GM12878 (cell line): Measurements from ENCODE around the gene CHRNE. TPM values are rescaled to one million over a fixed set of nuclear protein-coding genes. Genes with fewer than 3 reads are reported as not detected.

ENCODE experiments used
- ATAC-seq: fragments of 200-7000 bp; cut with Tn5 transposase; 3 replicates; pipeline ENCODE4 v1.9.1; 2020; ENCODE audit warnings: mild to moderate bottlenecking, moderate library complexity
- BruUV-seq: library from RNA; stranded (reverse); fragments of 400-500 nt; replicated peaks from 2 replicates; lab custom pipeline; 2021; lab: Mats Ljungman, UMichigan
- CTCF ChIA-PET: fragments of 300-600 bp; sonication (Branson Sonifier 250); formaldehyde crosslinking; extraction: SDS; loops from one replicate; lab custom pipeline; 2021; ENCODE audit warnings: inconsistent platforms; lab: Yijun Ruan, JAX
- POLR2A ChIA-PET: fragments of 350-600 bp; formaldehyde crosslinking; extraction: SDS; loops from one replicate; lab custom pipeline; 2021; ENCODE audit warnings: inconsistent platforms; lab: Charles Lee
- RAD21 ChIA-PET: fragments of 300-600 bp; sonication (Branson Sonifier 250); formaldehyde crosslinking; loops from one replicate; lab custom pipeline; 2023; ENCODE audit warnings: antibody characterized with exemption; ENCODE audit not compliant: unreplicated experiment; lab: Charles Lee
- SMC1A ChIA-PET: fragments of 300-600 bp; sonication (Branson Sonifier 250); formaldehyde crosslinking; loops from one replicate; lab custom pipeline; 2023; ENCODE audit not compliant: unreplicated experiment, uncharacterized antibody; lab: Charles Lee
- DNase-seq: peaks from one replicate; pipeline ENCODE4 v3.0.0-alpha.2; 2011; ENCODE audit warnings: low read depth, low spot score
- FAIRE-seq: peaks from 3 replicates; lab custom pipeline; 2011; peaks lifted over from hg19 to GRCh38; lab: Jason Lieb, UNC
- H2AFZ ChIP-seq: 2 replicates; pipeline ENCODE4 v1.6.0; 2011; ENCODE audit warnings: low read depth, low read length, control low read depth; ENCODE audit not compliant: control insufficient read depth
- H3K27ac ChIP-seq: 2 replicates; pipeline ENCODE4 v1.5.1; 2011; ENCODE audit warnings: control low read depth; ENCODE audit not compliant: control insufficient read depth, insufficient read depth
- H3K27me3 ChIP-seq, 2 experiments: replicated peaks in 1 of 2; 2 replicates each; pipeline versions ENCODE4 v1.6.0 to v1.6.1; 2011; ENCODE audit warnings: low read length in 1 of 2; ENCODE audit not compliant: control insufficient read depth in 2 of 2, insufficient read depth in 2 of 2
- H3K36me3 ChIP-seq, 2 experiments: 2 replicates each; pipeline ENCODE4 v1.5.1; 2011; ENCODE audit warnings: low read length in 1 of 2; ENCODE audit not compliant: control insufficient read depth in 2 of 2, insufficient read depth in 2 of 2
- H3K4me1 ChIP-seq: 2 replicates; pipeline ENCODE4 v1.6.1; 2011; ENCODE audit warnings: mild to moderate bottlenecking, low read length, moderate library complexity, mixed read lengths; ENCODE audit not compliant: control insufficient read depth, insufficient read depth
- H3K4me2 ChIP-seq: 2 replicates; pipeline ENCODE4 v1.6.0; 2011; ENCODE audit warnings: control low read depth; ENCODE audit not compliant: control insufficient read depth, insufficient read depth
- H3K4me3 ChIP-seq: fragments of 200-600 bp; sonication (generic); 2 replicates; pipeline ENCODE4 v1.5.1; 2016
- H3K79me2 ChIP-seq: 2 replicates; pipeline ENCODE4 v1.6.0; 2011; ENCODE audit warnings: low read length; ENCODE audit not compliant: control insufficient read depth, insufficient read depth
- H3K9ac ChIP-seq: 2 replicates; pipeline ENCODE4 v1.8.0; 2011; ENCODE audit warnings: low read length, control low read depth, mixed read lengths; ENCODE audit not compliant: control insufficient read depth, insufficient read depth
- H3K9me3 ChIP-seq: replicated peaks from 3 replicates; pipeline ENCODE4 v1.5.1; 2011; ENCODE audit warnings: mild to moderate bottlenecking, low read length; ENCODE audit not compliant: control insufficient read depth, insufficient read depth
- H4K20me1 ChIP-seq: 2 replicates; pipeline ENCODE4 v1.6.0; 2011; ENCODE audit not compliant: control insufficient read depth, insufficient read depth
- BACH1 ChIP-seq: fragments of 450-650 bp; IDR thresholded peaks from 2 replicates; pipeline ENCODE4 v1.6.1; 2017; ENCODE audit warnings: mild to moderate bottlenecking, borderline replicate concordance
- JUND ChIP-seq: IDR thresholded peaks from 2 replicates; pipeline ENCODE4 v1.6.1; 2012; ENCODE audit warnings: low read depth, mild to moderate bottlenecking, low read length, improper control_type of control experiment, moderate library complexity
- MXI1 ChIP-seq: fragments of 150-350 bp; IDR thresholded peaks from 2 replicates; pipeline ENCODE4 v1.6.1; 2011; ENCODE audit warnings: low read depth, mild to moderate bottlenecking, inconsistent platforms, low read length, improper control_type of control experiment
- NRF1 ChIP-seq: conservative IDR thresholded peaks from 2 replicates; pipeline ENCODE4 v1.6.1; 2011; ENCODE audit warnings: mild to moderate bottlenecking, low read depth, low read length, improper control_type of control experiment
- RFX5 ChIP-seq: IDR thresholded peaks from 2 replicates; pipeline ENCODE4 v1.6.1; 2011; ENCODE audit warnings: low read depth, low read length, improper control_type of control experiment
- SMAD1 ChIP-seq: fragments of 450-650 bp; IDR thresholded peaks from 2 replicates; pipeline ENCODE4 v1.6.1; 2018; ENCODE audit warnings: mild to moderate bottlenecking, low read depth; ENCODE audit not compliant: partially characterized antibody
- TBL1XR1 ChIP-seq: IDR thresholded peaks from 2 replicates; pipeline ENCODE4 v1.6.1; 2012; ENCODE audit warnings: low read depth, low read length, improper control_type of control experiment
- WGBS: methylation state at CpG from one replicate; pipeline ENCODE4 v1.1.6; 2016; ENCODE audit warnings: low lambda C conversion rate; ENCODE audit not compliant: insufficient replicate concordance, insufficient coverage; ENCODE audit errors: missing lambda C conversion rate; 5-methylcytosine and 5-hydroxymethylcytosine counted together
- in situ Hi-C: fragments of 300-500 bp; cut with MboI; formaldehyde crosslinking; loops from 9 replicates; pipeline ENCODE4 v1.14.3; 2018; ENCODE audit warnings: mixed read lengths
- intact Hi-C: fragments of 100-400 bp; cut with micrococcal nuclease; formaldehyde crosslinking; loops from one replicate; pipeline ENCODE4 v1.14.2; 2022; ENCODE audit not compliant: unreplicated experiment
- polyA plus RNA-seq, 11 experiments: library from polyadenylated mRNA; depleted of rRNA in 4 of 11; unstranded in 6 of 11; stranded (reverse) in 5 of 11; fragments of >200 nt; fragmentation: Nextera tagmentation in 4 of 11; fragmentation: Illumina TruSeq in 1 of 11; extraction: Ambion mirVana in 4 of 11; extraction: Trizol in 1 of 11; gene quantifications; 1 replicate in 1 of 11; 2 replicates in 10 of 11; pipeline versions ENCODE4 v1.2.1 to v1.2.3, GENCODE V29; 2011 to 2016; ENCODE audit warnings: inconsistent platforms in 2 of 11, missing spikeins in 2 of 11, low read depth in 1 of 11
- total RNA-seq, 4 experiments: library from RNA; depleted of rRNA in 3 of 4; stranded (reverse); fragments of >200 nt in 3 of 4; fragmentation: Illumina TruSeq in 1 of 4; extraction: Trizol in 1 of 4; gene quantifications; 2 replicates each; pipeline versions ENCODE4 v1.2.1 to v1.2.3, GENCODE V29; 2013 to 2021
- TF ChIP-seq, protein P1 (sequence below): fragments of 450-650 bp; IDR thresholded peaks from 2 replicates; pipeline ENCODE4 v1.6.1; 2017; ENCODE audit warnings: mild to moderate bottlenecking, low read depth, inconsistent platforms; ENCODE audit not compliant: poor library complexity, severe bottlenecking
- TF ChIP-seq, protein P2 (sequence below): fragments of 450-650 bp; formaldehyde crosslinking; IDR thresholded peaks from 2 replicates; pipeline ENCODE4 v1.4.0; 2022; ENCODE audit warnings: mild to moderate bottlenecking, moderate library complexity
- TF ChIP-seq, protein P3 (sequence below): fragments of 450-650 bp; IDR thresholded peaks from 2 replicates; pipeline ENCODE4 v1.6.1; 2016; ENCODE audit warnings: mild to moderate bottlenecking
- TF ChIP-seq, protein P4 (sequence below): IDR thresholded peaks from 2 replicates; pipeline ENCODE4 v1.6.1; 2011; ENCODE audit warnings: low read depth, low read length, improper control_type of control experiment, borderline replicate concordance

The CHRNE gene
- total and polyA plus RNA-seq, 10 of the 15 experiments (the other 5 are each of a cell fraction or from before 2014, with no cell fraction given), result 0.05 to 0.11 (median 0.08) TPM; not detected in 6

DNA sequence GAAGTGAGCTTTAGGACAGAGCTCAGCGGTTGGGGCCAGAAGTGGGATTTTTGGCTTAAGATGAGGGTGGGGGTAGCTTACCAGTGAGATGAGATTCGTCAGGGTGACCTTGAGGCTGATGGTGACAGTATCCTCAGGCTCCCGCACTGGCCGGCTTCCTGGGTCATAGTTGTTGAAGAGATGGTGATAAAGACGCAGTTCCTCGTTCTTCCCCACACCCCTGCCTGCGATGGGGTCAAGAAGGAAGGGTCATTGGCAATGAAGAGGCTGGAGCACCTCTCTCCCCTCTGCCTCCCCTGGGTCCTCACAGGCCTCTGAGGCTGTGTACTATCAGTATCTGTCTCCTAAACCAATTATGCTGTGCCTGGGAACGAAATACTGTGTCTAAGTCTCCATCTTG is 358 bp downstream of the CHRNE start (continued):
- TF ChIP-seq, protein P1, sequence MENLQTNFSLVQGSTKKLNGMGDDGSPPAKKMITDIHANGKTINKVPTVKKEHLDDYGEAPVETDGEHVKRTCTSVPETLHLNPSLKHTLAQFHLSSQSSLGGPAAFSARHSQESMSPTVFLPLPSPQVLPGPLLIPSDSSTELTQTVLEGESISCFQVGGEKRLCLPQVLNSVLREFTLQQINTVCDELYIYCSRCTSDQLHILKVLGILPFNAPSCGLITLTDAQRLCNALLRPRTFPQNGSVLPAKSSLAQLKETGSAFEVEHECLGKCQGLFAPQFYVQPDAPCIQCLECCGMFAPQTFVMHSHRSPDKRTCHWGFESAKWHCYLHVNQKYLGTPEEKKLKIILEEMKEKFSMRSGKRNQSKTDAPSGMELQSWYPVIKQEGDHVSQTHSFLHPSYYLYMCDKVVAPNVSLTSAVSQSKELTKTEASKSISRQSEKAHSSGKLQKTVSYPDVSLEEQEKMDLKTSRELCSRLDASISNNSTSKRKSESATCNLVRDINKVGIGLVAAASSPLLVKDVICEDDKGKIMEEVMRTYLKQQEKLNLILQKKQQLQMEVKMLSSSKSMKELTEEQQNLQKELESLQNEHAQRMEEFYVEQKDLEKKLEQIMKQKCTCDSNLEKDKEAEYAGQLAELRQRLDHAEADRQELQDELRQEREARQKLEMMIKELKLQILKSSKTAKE, result no peak
- TF ChIP-seq, protein P2, sequence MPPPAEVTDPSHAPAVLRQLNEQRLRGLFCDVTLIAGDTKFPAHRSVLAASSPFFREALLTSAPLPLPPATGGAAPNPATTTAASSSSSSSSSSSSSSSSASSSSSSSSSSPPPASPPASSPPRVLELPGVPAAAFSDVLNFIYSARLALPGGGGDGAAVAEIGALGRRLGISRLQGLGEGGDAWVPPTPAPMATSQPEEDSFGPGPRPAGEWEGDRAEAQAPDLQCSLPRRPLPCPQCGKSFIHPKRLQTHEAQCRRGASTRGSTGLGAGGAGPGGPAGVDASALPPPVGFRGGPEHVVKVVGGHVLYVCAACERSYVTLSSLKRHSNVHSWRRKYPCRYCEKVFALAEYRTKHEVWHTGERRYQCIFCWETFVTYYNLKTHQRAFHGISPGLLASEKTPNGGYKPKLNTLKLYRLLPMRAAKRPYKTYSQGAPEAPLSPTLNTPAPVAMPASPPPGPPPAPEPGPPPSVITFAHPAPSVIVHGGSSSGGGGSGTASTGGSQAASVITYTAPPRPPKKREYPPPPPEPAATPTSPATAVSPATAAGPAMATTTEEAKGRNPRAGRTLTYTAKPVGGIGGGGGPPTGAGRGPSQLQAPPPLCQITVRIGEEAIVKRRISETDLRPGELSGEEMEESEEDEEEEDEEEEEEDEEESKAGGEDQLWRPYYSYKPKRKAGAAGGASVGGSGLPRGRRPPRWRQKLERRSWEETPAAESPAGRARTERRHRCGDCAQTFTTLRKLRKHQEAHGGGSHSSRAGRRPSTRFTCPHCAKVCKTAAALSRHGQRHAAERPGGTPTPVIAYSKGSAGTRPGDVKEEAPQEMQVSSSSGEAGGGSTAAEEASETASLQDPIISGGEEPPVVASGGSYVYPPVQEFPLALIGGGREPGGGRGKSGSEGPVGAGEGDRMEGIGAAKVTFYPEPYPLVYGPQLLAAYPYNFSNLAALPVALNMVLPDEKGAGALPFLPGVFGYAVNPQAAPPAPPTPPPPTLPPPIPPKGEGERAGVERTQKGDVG (CRISPR knock-in tag), result no peak
- no peak for TF ChIP-seq TBL1XR1

DNA sequence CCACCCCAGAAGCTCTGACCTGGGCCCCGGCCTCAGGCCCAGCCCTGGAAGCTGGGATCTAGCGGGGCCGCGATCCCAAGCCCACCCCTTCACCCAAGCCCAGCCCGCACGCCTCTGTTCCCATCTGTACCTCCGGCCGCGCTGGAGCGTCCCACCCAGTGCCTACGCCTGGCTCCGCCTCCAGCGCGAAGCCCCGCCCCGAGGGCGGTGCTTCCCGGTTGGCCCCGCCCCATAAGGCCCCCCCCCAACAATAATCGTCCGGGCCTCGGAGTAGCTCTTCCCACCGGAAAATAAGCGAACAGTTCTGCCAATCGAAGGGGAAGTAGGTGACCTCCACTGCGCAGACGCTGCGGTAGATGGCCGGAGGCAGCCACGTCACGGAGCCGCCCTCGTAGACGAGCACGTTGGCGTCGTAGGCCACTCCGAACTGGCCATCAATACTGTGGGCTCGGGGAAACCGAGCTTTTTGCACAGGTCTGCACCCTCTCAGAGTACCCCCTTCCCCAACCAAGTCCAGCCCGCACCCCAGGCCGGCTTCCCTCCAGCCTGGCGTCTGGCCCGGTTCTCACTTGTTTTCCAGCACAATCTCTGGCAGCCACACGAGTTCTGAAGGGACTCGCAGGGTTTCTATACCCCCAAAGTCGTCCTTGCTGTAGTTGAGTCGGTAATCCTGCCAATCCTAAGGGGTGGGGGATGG is 1.1 kb downstream of the CHRNE start:
- in situ Hi-C loops (no loop called here), intact Hi-C loops (loop anchor here (5.0 kb wide), 1 partner anchor 169 kb away; the partner anchor contains the start of gene MED11)
- DNase-seq, result no peak
- Histone ChIP-seq H3K4me1 (peaks cover 20% of the 10 kb centered on the region), H3K27me3 (no peaks in the 10 kb centered on the region; a peak in 2 of 4 replicates), H3K36me3 (no peaks in the 10 kb centered on the region; a peak in 2 of 4 replicates), H3K27ac (no peak overlapping the region), H4K20me1 (no peaks in the 10 kb centered on the region), H3K9me3 (no peaks in the 10 kb centered on the region; the same call in 2 of the 3 replicates), H3K9ac (no peak overlapping the region), H2AFZ (no peak overlapping the region), H3K4me2 (no peak overlapping the region), H3K79me2 (no peaks in the 10 kb centered on the region), H3K4me3 (no peak overlapping the region)
- no TSS peak for BruUV-seq
- no peak for ATAC-seq
- ChIA-PET CTCF (interaction anchor here (1.0 to 3.0 kb wide), 5 partner anchors 8 to 333 kb away, joined by 3 to 11 read pairs (median 10); partner anchors contain the start of genes ARRB2 and SPAG7), RAD21 (interaction anchor here (0.9 kb wide), 1 partner anchor 192 kb away, joined by 5 read pairs; the partner anchor contains the start of gene ARRB2), POLR2A (interaction anchor here (0.6 kb wide), 1 partner anchor 62 kb away, joined by 6 read pairs; no protein-coding TSS in a partner anchor), SMC1A (interaction anchor here (1.5 to 1.6 kb wide), 2 partner anchors 65 to 265 kb away, joined by 4 read pairs; no protein-coding TSS in a partner anchor)
- WGBS, result 71% methylated on average over 35 of the region's 48 CpGs
- no peak for FAIRE-seq
- no peak for TF ChIP-seq RFX5
- no peak for TF ChIP-seq NRF1
- TF ChIP-seq, protein P3, sequence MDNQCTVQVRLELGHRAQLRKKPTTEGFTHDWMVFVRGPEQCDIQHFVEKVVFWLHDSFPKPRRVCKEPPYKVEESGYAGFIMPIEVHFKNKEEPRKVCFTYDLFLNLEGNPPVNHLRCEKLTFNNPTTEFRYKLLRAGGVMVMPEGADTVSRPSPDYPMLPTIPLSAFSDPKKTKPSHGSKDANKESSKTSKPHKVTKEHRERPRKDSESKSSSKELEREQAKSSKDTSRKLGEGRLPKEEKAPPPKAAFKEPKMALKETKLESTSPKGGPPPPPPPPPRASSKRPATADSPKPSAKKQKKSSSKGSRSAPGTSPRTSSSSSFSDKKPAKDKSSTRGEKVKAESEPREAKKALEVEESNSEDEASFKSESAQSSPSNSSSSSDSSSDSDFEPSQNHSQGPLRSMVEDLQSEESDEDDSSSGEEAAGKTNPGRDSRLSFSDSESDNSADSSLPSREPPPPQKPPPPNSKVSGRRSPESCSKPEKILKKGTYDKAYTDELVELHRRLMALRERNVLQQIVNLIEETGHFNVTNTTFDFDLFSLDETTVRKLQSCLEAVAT, result no peak
- TF ChIP-seq, protein P4, sequence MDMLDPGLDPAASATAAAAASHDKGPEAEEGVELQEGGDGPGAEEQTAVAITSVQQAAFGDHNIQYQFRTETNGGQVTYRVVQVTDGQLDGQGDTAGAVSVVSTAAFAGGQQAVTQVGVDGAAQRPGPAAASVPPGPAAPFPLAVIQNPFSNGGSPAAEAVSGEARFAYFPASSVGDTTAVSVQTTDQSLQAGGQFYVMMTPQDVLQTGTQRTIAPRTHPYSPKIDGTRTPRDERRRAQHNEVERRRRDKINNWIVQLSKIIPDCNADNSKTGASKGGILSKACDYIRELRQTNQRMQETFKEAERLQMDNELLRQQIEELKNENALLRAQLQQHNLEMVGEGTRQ, result no peak
- no peak for TF ChIP-seq MXI1
- no peak for TF ChIP-seq SMAD1
- TF ChIP-seq JUND, result no peak
- TF ChIP-seq BACH1, result no peak
